Transverse colon (tissue), 4 donors: ENCODE results near the gene KCNAB3.

Experiments
- EP300 ChIP-seq: sonication (generic); formaldehyde crosslinking; IDR thresholded peaks from one replicate; pipeline ENCODE4 v1.6.1; 2017; ENCODE audit warnings: antibody characterized with exemption, low read depth
- POLR2A ChIP-seq: fragments of 450-650 bp; IDR thresholded peaks from one replicate; pipeline ENCODE4 v1.6.1; 2016; ENCODE audit warnings: antibody characterized with exemption, mild to moderate bottlenecking, moderate library complexity
- POLR2AphosphoS5 ChIP-seq, 3 donors: sonication (generic); formaldehyde crosslinking; IDR thresholded peaks; one replicate each; pipeline ENCODE4 v1.6.1; 2016; ENCODE audit warnings: antibody characterized with exemption in 3 of 3
- TF ChIP-seq, protein P1 (sequence below), 5 experiments: fragments of 200-600 bp in 3 of 5; fragments of 450-650 bp in 2 of 5; sonication (generic) in 3 of 5; IDR thresholded peaks; 1 replicate in 2 of 5; 2 replicates in 3 of 5; pipeline ENCODE4 v1.5.1; 2016 to 2017; ENCODE audit warnings: antibody characterized with exemption in 5 of 5, inconsistent platforms in 3 of 5, mild to moderate bottlenecking in 2 of 5, moderate library complexity in 1 of 5

DNA sequence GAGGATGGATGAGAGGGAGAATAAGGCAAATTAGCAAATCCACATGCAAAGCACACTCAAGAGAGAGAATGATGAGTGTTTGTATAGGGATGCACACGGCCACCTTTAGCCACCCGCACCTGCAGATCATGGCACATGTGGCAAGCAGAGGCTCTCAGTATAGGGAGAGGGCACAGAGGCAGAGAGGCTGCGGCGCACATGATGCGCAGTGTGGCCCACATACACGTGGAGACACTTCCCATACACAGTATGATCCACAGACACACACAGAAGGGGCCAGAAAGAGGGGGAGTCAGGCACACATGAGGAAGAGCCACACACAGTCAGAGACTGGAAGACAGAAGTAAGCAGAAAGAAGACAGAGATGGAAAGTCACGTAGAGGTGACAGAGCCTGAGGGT lies 47.6 kb downstream of the KCNAB3 start:
- TF ChIP-seq POLR2A (no peak), EP300 (no peak), POLR2AphosphoS5 (IDR thresholded peaks at IDR 0.05) (no peak)
- TF ChIP-seq, protein P1, sequence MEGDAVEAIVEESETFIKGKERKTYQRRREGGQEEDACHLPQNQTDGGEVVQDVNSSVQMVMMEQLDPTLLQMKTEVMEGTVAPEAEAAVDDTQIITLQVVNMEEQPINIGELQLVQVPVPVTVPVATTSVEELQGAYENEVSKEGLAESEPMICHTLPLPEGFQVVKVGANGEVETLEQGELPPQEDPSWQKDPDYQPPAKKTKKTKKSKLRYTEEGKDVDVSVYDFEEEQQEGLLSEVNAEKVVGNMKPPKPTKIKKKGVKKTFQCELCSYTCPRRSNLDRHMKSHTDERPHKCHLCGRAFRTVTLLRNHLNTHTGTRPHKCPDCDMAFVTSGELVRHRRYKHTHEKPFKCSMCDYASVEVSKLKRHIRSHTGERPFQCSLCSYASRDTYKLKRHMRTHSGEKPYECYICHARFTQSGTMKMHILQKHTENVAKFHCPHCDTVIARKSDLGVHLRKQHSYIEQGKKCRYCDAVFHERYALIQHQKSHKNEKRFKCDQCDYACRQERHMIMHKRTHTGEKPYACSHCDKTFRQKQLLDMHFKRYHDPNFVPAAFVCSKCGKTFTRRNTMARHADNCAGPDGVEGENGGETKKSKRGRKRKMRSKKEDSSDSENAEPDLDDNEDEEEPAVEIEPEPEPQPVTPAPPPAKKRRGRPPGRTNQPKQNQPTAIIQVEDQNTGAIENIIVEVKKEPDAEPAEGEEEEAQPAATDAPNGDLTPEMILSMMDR (IDR thresholded peaks at IDR 0.05): no peak
